Smooth muscle cell (in vitro differentiated cells): ENCODE data around the gene CBLIF. TPM values are rescaled to one million over a fixed set of nuclear protein-coding genes. Genes with fewer than 3 reads are reported as not detected.
"Not testable (repeated sequence)": the region's sequence is repeated elsewhere in the genome, so short reads cannot be mapped to it uniquely, and the experiment has no call there.

Experiments used
- DNase-seq: peaks from one replicate; lab custom pipeline; 2025; ENCODE audit not compliant: unreplicated experiment; lab: John Stamatoyannopoulos, UW
- H2AFZ ChIP-seq: fragments of 200-600 bp; sonication (generic); 2 replicates; pipeline ENCODE4 v1.6.0; 2016; ENCODE audit warnings: antibody characterized with exemption, low read depth, mild to moderate bottlenecking
- H3F3A ChIP-seq: fragments of 200-600 bp; sonication (generic); 2 replicates; pipeline ENCODE4 v1.6.0; 2017; ENCODE audit warnings: antibody characterized with exemption, low read depth
- H3K27ac ChIP-seq: fragments of 200-600 bp; sonication (generic); 2 replicates; pipeline ENCODE4 v1.5.1; 2016; ENCODE audit warnings: low read depth, mild to moderate bottlenecking
- H3K27me3 ChIP-seq: fragments of 200-600 bp; sonication (generic); 2 replicates; pipeline ENCODE4 v1.6.1; 2016; ENCODE audit warnings: low read depth, mild to moderate bottlenecking
- H3K36me3 ChIP-seq: fragments of 200-600 bp; sonication (generic); 2 replicates; pipeline ENCODE4 v1.5.1; 2016; ENCODE audit warnings: low read depth
- H3K4me1 ChIP-seq: fragments of 200-600 bp; sonication (generic); 2 replicates; pipeline ENCODE4 v1.5.1; 2016; ENCODE audit warnings: low read depth
- H3K4me2 ChIP-seq: fragments of 200-600 bp; sonication (generic); 2 replicates; pipeline ENCODE4 v1.6.0; 2016; ENCODE audit warnings: mild to moderate bottlenecking
- H3K4me3 ChIP-seq: fragments of 200-600 bp; sonication (generic); 2 replicates; pipeline ENCODE4 v1.5.1; 2016; ENCODE audit warnings: mild to moderate bottlenecking
- H3K79me2 ChIP-seq: fragments of 200-600 bp; sonication (generic); 2 replicates; pipeline ENCODE4 v1.6.0; 2016; ENCODE audit warnings: low read depth, mild to moderate bottlenecking
- H3K9ac ChIP-seq: fragments of 200-600 bp; sonication (generic); 2 replicates; pipeline ENCODE4 v1.6.0; 2016; ENCODE audit warnings: low read depth
- H3K9me3 ChIP-seq: fragments of 200-600 bp; sonication (generic); replicated peaks from 2 replicates; pipeline ENCODE4 v1.5.1; 2016; ENCODE audit warnings: low read depth
- H4K20me1 ChIP-seq: fragments of 200-600 bp; sonication (generic); 2 replicates; pipeline ENCODE4 v1.6.0; 2016; ENCODE audit warnings: low read depth
- WGBS: methylation state at CpG from one replicate; pipeline ENCODE4 v1.1.7; 2016; ENCODE audit warnings: low lambda C conversion rate; 5-methylcytosine and 5-hydroxymethylcytosine counted together
- polyA plus RNA-seq: library from polyadenylated mRNA; unstranded; fragments of >200 nt; fragmentation: Nextera tagmentation; extraction: Ambion mirVana; gene quantifications from 2 replicates; pipeline ENCODE4 v1.2.1, GENCODE V29; 2016
- total RNA-seq: library from RNA; depleted of rRNA; stranded (reverse); fragments of >200 nt; gene quantifications from 2 replicates; pipeline ENCODE4 v1.2.3, GENCODE V29; 2014
- TF ChIP-seq, protein P1 (sequence below): fragments of 200-600 bp; sonication (generic); IDR thresholded peaks from 2 replicates; pipeline ENCODE4 v1.5.1; 2017; ENCODE audit warnings: borderline replicate concordance, mild to moderate bottlenecking, antibody characterized with exemption; ENCODE audit not compliant: insufficient read depth, poor library complexity, severe bottlenecking

Gene CBLIF
- total and polyA plus RNA-seq, 2 experiments from 2014 or later: not detected

- Histone ChIP-seq H3K4me2 (no peak overlapping the region), H3K79me2 (no peaks in the 10 kb centered on the region), H3K4me1 (no peaks in the 10 kb centered on the region), H2AFZ (no peak overlapping the region), H3K36me3 (no peaks in the 10 kb centered on the region), H3F3A (no peaks in the 10 kb centered on the region), H3K9me3 (no peaks in the 10 kb centered on the region), H4K20me1 (no peaks in the 10 kb centered on the region), H3K4me3 (no peak overlapping the region), H3K9ac (no peak overlapping the region), H3K27ac (no peak overlapping the region), H3K27me3 (no peaks in the 10 kb centered on the region)
- no peak for DNase-seq
- TF ChIP-seq, protein P1, sequence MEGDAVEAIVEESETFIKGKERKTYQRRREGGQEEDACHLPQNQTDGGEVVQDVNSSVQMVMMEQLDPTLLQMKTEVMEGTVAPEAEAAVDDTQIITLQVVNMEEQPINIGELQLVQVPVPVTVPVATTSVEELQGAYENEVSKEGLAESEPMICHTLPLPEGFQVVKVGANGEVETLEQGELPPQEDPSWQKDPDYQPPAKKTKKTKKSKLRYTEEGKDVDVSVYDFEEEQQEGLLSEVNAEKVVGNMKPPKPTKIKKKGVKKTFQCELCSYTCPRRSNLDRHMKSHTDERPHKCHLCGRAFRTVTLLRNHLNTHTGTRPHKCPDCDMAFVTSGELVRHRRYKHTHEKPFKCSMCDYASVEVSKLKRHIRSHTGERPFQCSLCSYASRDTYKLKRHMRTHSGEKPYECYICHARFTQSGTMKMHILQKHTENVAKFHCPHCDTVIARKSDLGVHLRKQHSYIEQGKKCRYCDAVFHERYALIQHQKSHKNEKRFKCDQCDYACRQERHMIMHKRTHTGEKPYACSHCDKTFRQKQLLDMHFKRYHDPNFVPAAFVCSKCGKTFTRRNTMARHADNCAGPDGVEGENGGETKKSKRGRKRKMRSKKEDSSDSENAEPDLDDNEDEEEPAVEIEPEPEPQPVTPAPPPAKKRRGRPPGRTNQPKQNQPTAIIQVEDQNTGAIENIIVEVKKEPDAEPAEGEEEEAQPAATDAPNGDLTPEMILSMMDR: no peak
Observed at GRCh38 chr11:59859673-59860072, 14.4 kb upstream of the CBLIF start.

DNA sequence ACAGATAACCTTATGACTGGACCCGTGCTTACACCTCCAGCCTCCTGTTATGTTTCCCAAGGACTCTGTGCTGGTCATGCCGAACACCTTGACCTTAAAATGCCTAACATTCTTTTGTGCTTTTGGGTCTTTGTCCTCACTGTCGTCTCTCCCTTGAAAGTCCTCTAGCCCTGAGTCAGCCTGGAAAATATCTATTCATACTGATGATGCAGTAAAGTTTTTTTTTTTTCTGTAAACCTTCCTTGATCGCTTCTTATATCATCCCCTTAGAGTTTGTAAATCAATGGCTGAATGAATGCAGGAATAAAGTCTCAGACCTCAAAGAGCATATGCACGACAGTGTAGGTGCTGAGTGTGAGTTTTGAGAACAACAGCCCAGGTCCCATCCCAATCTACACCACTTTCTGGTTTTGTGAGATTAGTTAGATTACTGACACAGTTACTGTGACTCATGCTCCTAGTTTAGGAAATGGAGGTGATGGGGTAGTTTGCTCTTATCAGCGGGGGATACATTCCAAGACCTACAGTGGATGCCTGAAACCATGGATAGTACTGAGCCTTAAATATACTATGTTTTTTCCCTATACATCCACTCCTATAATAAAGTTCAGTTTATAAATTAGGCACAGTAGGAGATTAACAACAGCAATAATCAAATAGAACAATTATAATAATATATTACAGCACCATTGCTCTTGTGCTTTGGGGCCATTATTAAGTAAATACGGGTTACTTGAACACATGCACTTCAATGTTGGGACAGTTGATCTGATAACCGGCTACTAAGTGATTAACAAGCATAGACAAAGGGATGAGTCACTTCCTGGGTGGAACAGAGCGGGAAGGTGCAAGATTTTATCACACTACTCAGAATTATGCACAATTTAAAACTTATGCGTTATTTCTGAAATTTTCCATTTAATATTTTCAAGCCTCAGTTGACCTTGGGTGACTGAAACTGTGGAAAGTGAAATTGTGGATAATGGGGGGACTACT, 12.4 kb upstream of the CBLIF start:
- no peak overlapping the region for H2AFZ ChIP-seq
- TF ChIP-seq, protein P1: no peak
- 58% methylated on average over 10 of the region's 10 CpGs for WGBS
- DNase-seq: no peak
- no peak overlapping the region for H3K4me3 ChIP-seq
- H3F3A ChIP-seq: no peaks in the 10 kb centered on the region
- H3K27ac ChIP-seq: peak overlapping the region; percentile 45
- no peaks in the 10 kb centered on the region for H3K36me3 ChIP-seq
- H3K9ac ChIP-seq: no peak overlapping the region
- no peaks in the 10 kb centered on the region for H3K79me2 ChIP-seq
- no peak overlapping the region for H3K4me2 ChIP-seq
- no peaks in the 10 kb centered on the region for H3K9me3 ChIP-seq
- no peaks in the 10 kb centered on the region for H3K4me1 ChIP-seq
- H4K20me1 ChIP-seq: no peaks in the 10 kb centered on the region
- H3K27me3 ChIP-seq: no peaks in the 10 kb centered on the region

DNA sequence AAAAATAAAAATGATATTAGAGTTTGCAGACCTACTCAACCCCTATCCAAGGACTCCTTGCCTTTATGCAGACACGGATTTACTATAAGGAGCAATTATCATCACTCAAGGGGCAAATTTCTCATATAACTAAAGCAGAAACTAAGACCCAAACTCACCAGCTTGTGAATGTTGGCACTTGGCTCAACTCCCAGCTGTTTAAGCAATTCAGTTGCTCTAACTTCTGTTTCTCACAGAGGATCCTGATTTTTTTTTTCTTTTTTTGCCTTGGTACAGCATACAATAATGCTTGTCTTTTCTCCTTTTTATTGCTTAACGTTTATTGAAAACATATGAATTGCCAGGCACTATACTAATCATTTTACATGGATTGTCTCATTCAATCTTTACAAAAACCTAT, 9.6 kb upstream of the CBLIF start:
- Histone ChIP-seq H3K79me2 (no peaks in the 10 kb centered on the region), H3K4me3 (no peak overlapping the region), H2AFZ (no peak overlapping the region), H3K27me3 (no peaks in the 10 kb centered on the region), H3F3A (no peaks in the 10 kb centered on the region), H3K4me2 (no peak overlapping the region), H4K20me1 (no peaks in the 10 kb centered on the region), H3K27ac (no peak overlapping the region), H3K4me1 (no peaks in the 10 kb centered on the region), H3K9ac (no peak overlapping the region), H3K9me3 (no peaks in the 10 kb centered on the region), H3K36me3 (no peaks in the 10 kb centered on the region)
- TF ChIP-seq, protein P1: no peak
- WGBS: 73% methylated on average over 2 of the region's 2 CpGs
- DNase-seq: no peak

GRCh38 chr11:59851416-59851815, 6.1 kb upstream of the CBLIF start:
- H3K4me3 ChIP-seq, H3K27ac ChIP-seq, H3K4me2 ChIP-seq, H3K79me2 ChIP-seq, H3K9ac ChIP-seq, H3K4me1 ChIP-seq, H4K20me1 ChIP-seq, DNase-seq, H2AFZ ChIP-seq, H3F3A ChIP-seq, H3K9me3 ChIP-seq, H3K36me3 ChIP-seq, H3K27me3 ChIP-seq: not testable (repeated sequence)
- 90% methylated on average over 5 of the region's 5 CpGs for WGBS

GRCh38 chr11:59849551-59849950, 4.3 kb upstream of the CBLIF start:
- not testable (repeated sequence) for H3K9ac ChIP-seq, H2AFZ ChIP-seq, H3K4me3 ChIP-seq, H3K79me2 ChIP-seq, H3K9me3 ChIP-seq, H3F3A ChIP-seq, H3K4me1 ChIP-seq, H3K4me2 ChIP-seq, DNase-seq, H3K27me3 ChIP-seq, H4K20me1 ChIP-seq, H3K36me3 ChIP-seq, H3K27ac ChIP-seq
- WGBS: 93% methylated on average over 2 of the region's 2 CpGs
